ENCODE measurements around the gene RPL26. TPM values are rescaled to one million over a fixed set of nuclear protein-coding genes. Genes with fewer than 3 reads are reported as not detected.
"Not testable (repeated sequence)": the region's sequence is repeated elsewhere in the genome, so short reads cannot be mapped to it uniquely, and the experiment has no call there.

Gene RPL26
- total and polyA plus RNA-seq, 4 donors: 1,055 to 6,952 (median 2,234) TPM

DNA sequence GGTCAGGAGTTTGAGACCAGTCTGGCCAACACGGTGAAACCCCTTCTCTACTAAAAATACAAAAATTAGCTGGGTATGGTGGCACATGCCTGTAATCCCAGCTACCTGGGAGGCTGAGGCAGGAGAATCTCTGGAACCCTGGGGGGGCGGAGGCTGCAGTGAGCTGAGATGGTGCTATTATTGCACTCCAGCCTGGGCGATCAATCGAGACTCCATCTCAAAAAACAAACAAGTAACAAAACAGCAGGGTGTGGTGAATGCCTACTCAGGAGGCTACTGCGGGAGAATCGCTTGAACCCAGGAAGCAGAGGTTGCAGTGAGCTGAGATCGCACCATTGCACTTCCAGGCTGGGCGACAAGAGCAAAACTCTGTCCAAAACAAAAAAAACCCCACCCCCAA is 4.9 kb downstream of the RPL26 start:
- H3K36me3 ChIP-seq (ENCODE audit: control insufficient read depth in 1 of 2, insufficient read depth in 2 of 2, low read length in 1 of 2); H3K9me3 ChIP-seq (ENCODE audit: control insufficient read depth, low read length); H3K4me1 ChIP-seq (ENCODE audit: control insufficient read depth in 1 of 2, insufficient read depth in 2 of 2, low read length in 2 of 2); DNase-seq; H3K4me3 ChIP-seq (ENCODE audit: low read length in 2 of 2); intact Hi-C loops (cut with DNase I); ATAC-seq (ENCODE audit: low FRiP score); H3K27ac ChIP-seq (ENCODE audit: low read depth in 1 of 2, low read length in 2 of 2); H3K27me3 ChIP-seq (ENCODE audit: control insufficient read depth in 1 of 2, insufficient read depth in 2 of 2, low read length in 1 of 2): not testable (repeated sequence)
- 75 to 82% methylated on average over 8 of the region's 8 CpGs for WGBS, 2 donors

DNA sequence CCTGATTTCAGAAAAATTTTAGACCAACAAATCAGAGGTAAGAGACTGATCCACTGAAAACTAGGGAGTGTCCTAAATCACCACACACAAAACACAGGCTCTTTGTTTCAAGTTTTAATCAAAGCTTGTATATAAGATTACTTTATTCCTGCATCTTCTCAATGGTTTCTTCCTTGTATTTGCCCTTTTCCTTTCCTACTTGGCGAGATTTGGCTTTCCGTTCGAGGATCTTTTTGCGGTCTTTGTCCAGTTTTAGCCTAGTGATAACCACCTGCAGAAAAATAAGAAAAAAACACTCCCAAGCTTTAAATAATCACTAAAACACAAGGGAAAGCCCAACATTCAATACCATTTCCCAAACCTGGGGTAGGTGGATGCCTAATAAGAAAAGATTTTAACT is 5.6 kb downstream of the RPL26 start:
- intact Hi-C loops (cut with DNase I): no loop called here
- WGBS, 2 donors: 89 to 91% methylated on average over 4 of the region's 4 CpGs
- peaks cover 0 to 2% of the 10 kb centered on the region in 2 donors for H3K4me1 ChIP-seq (ENCODE audit: control insufficient read depth in 1 of 2, insufficient read depth in 2 of 2, low read length in 2 of 2)
- no peak overlapping the region for H3K4me3 ChIP-seq (ENCODE audit: low read length in 2 of 2)
- no peak for ATAC-seq (ENCODE audit: low FRiP score)
- H3K36me3 ChIP-seq (ENCODE audit: control insufficient read depth in 1 of 2, insufficient read depth in 2 of 2, low read length in 1 of 2): peaks cover 0 to 8% of the 10 kb centered on the region in 2 donors
- no peaks in the 10 kb centered on the region for H3K27me3 ChIP-seq (ENCODE audit: control insufficient read depth in 1 of 2, insufficient read depth in 2 of 2, low read length in 1 of 2)
- no peak overlapping the region for H3K27ac ChIP-seq (ENCODE audit: low read depth in 1 of 2, low read length in 2 of 2)
- H3K9me3 ChIP-seq (ENCODE audit: control insufficient read depth, low read length): no peaks in the 10 kb centered on the region
- DNase-seq: no peak

DNA sequence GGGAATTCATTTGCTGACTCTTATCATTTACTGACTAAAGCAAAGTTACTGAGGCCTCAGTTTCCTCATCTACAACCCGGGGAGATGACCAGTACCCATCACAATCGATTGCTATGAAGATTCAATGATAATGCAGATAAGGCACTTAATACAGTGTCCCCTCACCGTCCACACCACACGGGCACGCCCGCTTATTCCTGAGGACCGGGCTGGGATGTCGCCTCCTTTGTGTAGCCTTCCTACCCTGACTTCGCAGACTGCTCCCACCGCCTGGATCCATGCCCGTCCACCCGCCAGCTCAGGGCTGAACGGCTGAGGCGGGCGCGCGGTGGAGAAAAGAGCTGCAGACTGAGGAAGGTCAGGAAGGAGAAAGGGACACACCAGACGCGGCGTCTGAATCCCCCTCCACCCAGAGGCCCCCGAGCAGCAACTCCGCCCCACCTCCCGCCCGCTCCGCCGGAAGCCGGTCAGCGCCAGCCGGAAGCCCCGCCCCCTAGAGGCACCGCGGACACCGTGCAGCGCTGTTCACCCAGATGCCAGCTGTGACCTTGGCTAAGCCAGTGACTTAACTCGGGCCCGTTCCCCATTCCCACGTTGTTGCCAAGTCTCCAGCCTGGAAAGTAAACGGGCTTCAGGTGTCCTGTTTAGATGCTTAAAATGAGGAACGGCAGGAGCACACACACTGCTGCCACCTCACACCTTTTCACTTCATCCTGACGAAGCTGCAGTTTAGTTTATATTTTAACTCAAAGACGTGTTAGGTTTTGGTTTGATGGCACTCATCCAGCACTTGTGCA is 6.5 kb downstream of the RPL26 start, which contains the start of gene KRABD2:
Gene KRABD2 (minus strand): TSS at position 434 of the 797 bp plus-strand sequence.
- Histone ChIP-seq H3K4me1 (ENCODE audit: control insufficient read depth in 1 of 2, insufficient read depth in 2 of 2, low read length in 2 of 2) (peaks cover 0 to 2% of the 10 kb centered on the region in 2 donors), H3K4me3 (ENCODE audit: low read length in 2 of 2) (peak within 1 kb of the TSS; percentile 55 to 68), H3K9me3 (ENCODE audit: control insufficient read depth, low read length) (no peaks in the 10 kb centered on the region), H3K27me3 (ENCODE audit: control insufficient read depth in 1 of 2, insufficient read depth in 2 of 2, low read length in 1 of 2) (no peaks in the 10 kb centered on the region), H3K27ac (ENCODE audit: low read depth in 1 of 2, low read length in 2 of 2) (peak within 1 kb of the TSS in 1 of 2 donors; percentile 55), H3K36me3 (ENCODE audit: control insufficient read depth in 1 of 2, insufficient read depth in 2 of 2, low read length in 1 of 2) (peaks cover 0 to 8% of the 10 kb centered on the region in 2 donors)
- DNase-seq (peak; percentile 94 to 98), ATAC-seq (ENCODE audit: low FRiP score) (peak; percentile 98)
- 0 to 1% methylated on average over 41 of the region's 41 CpGs for WGBS, 2 donors
- intact Hi-C loops (cut with DNase I): no loop called here

DNA sequence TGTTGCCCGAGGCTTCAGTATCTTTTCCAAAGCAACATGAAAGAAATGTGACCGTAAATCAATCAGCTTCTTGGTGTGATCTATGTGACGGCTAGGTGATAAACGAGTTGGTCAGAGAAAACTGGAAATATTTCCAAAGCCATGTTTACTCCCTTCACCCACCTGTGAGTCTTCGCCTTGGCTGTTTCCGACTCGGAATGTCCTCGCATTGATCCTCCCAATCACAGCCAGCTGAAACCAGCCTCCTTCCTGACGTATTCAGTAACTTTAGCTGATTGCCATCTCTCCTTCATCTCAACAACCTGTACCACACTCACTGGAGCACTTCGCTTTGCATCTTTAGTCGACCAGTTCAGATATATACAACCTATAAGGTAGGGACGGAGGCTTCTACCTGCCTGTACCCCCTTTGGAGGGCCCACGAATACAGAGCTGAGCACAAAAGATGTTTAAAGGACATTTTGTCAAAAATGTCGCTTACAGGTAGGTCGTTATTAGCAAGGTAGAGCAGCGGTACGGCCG is 7.2 kb downstream of the RPL26 start:
- ATAC-seq (ENCODE audit: low FRiP score) (no peak), DNase-seq (no peak)
- 19 to 23% methylated on average over 18 of the region's 18 CpGs for WGBS, 2 donors
- no peak overlapping the region for H3K27ac ChIP-seq (ENCODE audit: low read depth in 1 of 2, low read length in 2 of 2)
- H3K4me1 ChIP-seq (ENCODE audit: control insufficient read depth in 1 of 2, insufficient read depth in 2 of 2, low read length in 2 of 2): peaks cover 0 to 2% of the 10 kb centered on the region in 2 donors
- H3K36me3 ChIP-seq (ENCODE audit: control insufficient read depth in 1 of 2, insufficient read depth in 2 of 2, low read length in 1 of 2): peaks cover 0 to 8% of the 10 kb centered on the region in 2 donors
- H3K4me3 ChIP-seq (ENCODE audit: low read length in 2 of 2): peak overlapping the region; percentile 55 to 68
- no peaks in the 10 kb centered on the region for H3K9me3 ChIP-seq (ENCODE audit: control insufficient read depth, low read length)
- intact Hi-C loops (cut with DNase I): no loop called here
- H3K27me3 ChIP-seq (ENCODE audit: control insufficient read depth in 1 of 2, insufficient read depth in 2 of 2, low read length in 1 of 2): no peaks in the 10 kb centered on the region

DNA sequence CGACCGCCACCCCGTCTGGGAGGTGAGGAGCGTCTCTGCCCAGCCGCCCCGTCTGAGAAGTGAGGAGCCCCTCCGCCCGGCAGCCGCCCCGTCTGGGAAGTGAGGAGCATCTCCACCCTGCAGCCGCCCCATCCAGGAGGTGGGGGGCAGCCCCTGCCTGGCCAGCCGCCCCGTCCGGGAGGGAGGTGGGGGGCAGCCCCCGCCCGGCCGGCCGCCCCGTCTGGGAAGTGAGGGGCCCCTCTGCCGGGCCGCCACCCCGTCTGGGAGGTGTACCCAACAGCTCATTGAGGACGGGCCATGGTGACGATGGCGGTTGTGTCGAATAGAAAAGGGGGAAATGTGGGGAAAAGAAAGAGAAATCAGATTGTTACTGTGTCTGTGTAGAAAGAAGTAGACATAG is 9.1 kb downstream of the RPL26 start:
- H3K4me3 ChIP-seq (ENCODE audit: low read length in 2 of 2); intact Hi-C loops (cut with DNase I); ATAC-seq (ENCODE audit: low FRiP score); H3K27ac ChIP-seq (ENCODE audit: low read depth in 1 of 2, low read length in 2 of 2); H3K27me3 ChIP-seq (ENCODE audit: control insufficient read depth in 1 of 2, insufficient read depth in 2 of 2, low read length in 1 of 2); H3K36me3 ChIP-seq (ENCODE audit: control insufficient read depth in 1 of 2, insufficient read depth in 2 of 2, low read length in 1 of 2); H3K9me3 ChIP-seq (ENCODE audit: control insufficient read depth, low read length); DNase-seq; H3K4me1 ChIP-seq (ENCODE audit: control insufficient read depth in 1 of 2, insufficient read depth in 2 of 2, low read length in 2 of 2): not testable (repeated sequence)
- 92 to 94% methylated on average over 23 to 26 of the region's 26 CpGs for WGBS, 2 donors

DNA sequence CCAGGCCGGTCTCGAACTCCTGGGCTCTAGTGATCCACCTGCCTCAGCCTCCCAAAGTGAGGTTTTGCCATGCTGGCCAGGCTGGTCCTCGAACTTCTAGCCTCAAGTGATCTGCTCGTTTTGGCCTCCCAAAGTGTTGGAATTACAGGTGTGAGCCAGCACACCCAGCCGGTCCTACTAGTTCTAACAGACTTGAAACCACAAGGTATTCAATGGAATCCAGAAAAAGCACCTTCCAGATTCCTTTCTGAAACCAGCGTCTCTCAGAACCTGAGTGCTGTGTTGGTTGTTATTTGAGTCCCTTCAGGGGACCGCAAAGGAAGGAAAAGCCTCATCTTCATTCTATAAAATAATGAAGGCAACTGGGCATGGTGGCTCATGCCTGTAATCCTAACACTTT is 10.6 kb downstream of the RPL26 start:
- no peak for DNase-seq
- peaks cover 0 to 2% of the 10 kb centered on the region in 2 donors for H3K4me1 ChIP-seq (ENCODE audit: control insufficient read depth in 1 of 2, insufficient read depth in 2 of 2, low read length in 2 of 2)
- H3K27ac ChIP-seq (ENCODE audit: low read depth in 1 of 2, low read length in 2 of 2): no peak overlapping the region
- no peak for ATAC-seq (ENCODE audit: low FRiP score)
- H3K9me3 ChIP-seq (ENCODE audit: control insufficient read depth, low read length): no peaks in the 10 kb centered on the region
- WGBS, 2 donors: 88 to 94% methylated on average over 7 of the region's 7 CpGs
- no peak overlapping the region for H3K4me3 ChIP-seq (ENCODE audit: low read length in 2 of 2)
- H3K36me3 ChIP-seq (ENCODE audit: control insufficient read depth in 1 of 2, insufficient read depth in 2 of 2, low read length in 1 of 2): peaks cover 3 to 4% of the 10 kb centered on the region in 2 donors
- intact Hi-C loops (cut with DNase I): no loop called here
- no peaks in the 10 kb centered on the region for H3K27me3 ChIP-seq (ENCODE audit: control insufficient read depth in 1 of 2, insufficient read depth in 2 of 2, low read length in 1 of 2)

DNA sequence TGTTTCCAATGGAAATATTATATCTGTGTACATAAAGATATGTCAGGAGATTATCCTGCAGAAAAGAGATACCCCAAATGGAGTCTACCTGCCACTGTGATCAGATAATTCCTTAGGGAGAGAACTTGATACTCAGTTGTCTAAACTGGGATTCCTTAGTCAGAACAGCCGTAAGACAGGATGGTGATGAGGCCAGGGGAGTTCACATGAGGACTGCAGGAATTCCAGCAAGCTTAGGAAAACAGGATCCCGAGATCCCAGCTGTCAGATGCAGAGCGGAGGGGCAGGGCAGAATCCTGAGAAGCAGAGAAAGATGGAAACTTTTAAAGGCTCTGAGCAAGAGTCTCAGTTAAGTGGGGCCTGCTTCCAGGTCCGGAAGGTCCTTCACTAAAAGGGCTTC is 11.2 kb downstream of the RPL26 start:
- intact Hi-C loops (cut with DNase I): no loop called here
- WGBS, 2 donors: 62 to 66% methylated on average over 4 of the region's 4 CpGs
- Histone ChIP-seq H3K36me3 (ENCODE audit: control insufficient read depth in 1 of 2, insufficient read depth in 2 of 2, low read length in 1 of 2) (peaks cover 3 to 4% of the 10 kb centered on the region in 2 donors), H3K9me3 (ENCODE audit: control insufficient read depth, low read length) (no peaks in the 10 kb centered on the region), H3K4me1 (ENCODE audit: control insufficient read depth in 1 of 2, insufficient read depth in 2 of 2, low read length in 2 of 2) (peaks cover 0 to 2% of the 10 kb centered on the region in 2 donors), H3K4me3 (ENCODE audit: low read length in 2 of 2) (no peak overlapping the region), H3K27ac (ENCODE audit: low read depth in 1 of 2, low read length in 2 of 2) (no peak overlapping the region), H3K27me3 (ENCODE audit: control insufficient read depth in 1 of 2, insufficient read depth in 2 of 2, low read length in 1 of 2) (no peaks in the 10 kb centered on the region)
- DNase-seq (no peak), ATAC-seq (ENCODE audit: low FRiP score) (no peak)

DNA sequence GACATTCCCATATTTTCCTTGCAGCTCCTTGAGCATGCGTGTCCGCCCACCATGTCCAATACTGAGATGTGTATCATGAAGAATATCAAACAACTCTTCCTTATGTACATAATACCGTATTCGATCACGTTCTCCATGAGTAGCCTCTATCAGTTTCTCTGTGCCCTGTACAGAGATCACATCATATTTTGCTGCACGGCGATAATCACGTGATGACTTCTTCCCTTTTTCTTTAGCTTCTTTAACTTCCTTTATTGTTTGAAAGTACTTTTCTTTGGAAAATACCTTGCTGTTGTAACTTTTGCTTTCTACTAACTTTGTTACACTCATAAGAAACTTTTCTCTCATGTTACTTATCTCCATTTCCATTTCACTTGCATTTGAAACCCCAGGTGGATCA is 13.0 kb downstream of the RPL26 start:
- intact Hi-C loops (cut with DNase I): no loop called here
- peaks cover 3 to 4% of the 10 kb centered on the region in 2 donors for H3K36me3 ChIP-seq (ENCODE audit: control insufficient read depth in 1 of 2, insufficient read depth in 2 of 2, low read length in 1 of 2)
- no peak overlapping the region for H3K4me3 ChIP-seq (ENCODE audit: low read length in 2 of 2)
- H3K27me3 ChIP-seq (ENCODE audit: control insufficient read depth in 1 of 2, insufficient read depth in 2 of 2, low read length in 1 of 2): no peaks in the 10 kb centered on the region
- WGBS, 2 donors: 96% methylated on average over 8 of the region's 8 CpGs
- H3K9me3 ChIP-seq (ENCODE audit: control insufficient read depth, low read length): no peaks in the 10 kb centered on the region
- H3K27ac ChIP-seq (ENCODE audit: low read depth in 1 of 2, low read length in 2 of 2): no peak overlapping the region
- ATAC-seq (ENCODE audit: low FRiP score): no peak
- no peak for DNase-seq
- no peaks in the 10 kb centered on the region for H3K4me1 ChIP-seq (ENCODE audit: control insufficient read depth in 1 of 2, insufficient read depth in 2 of 2, low read length in 2 of 2)

DNA sequence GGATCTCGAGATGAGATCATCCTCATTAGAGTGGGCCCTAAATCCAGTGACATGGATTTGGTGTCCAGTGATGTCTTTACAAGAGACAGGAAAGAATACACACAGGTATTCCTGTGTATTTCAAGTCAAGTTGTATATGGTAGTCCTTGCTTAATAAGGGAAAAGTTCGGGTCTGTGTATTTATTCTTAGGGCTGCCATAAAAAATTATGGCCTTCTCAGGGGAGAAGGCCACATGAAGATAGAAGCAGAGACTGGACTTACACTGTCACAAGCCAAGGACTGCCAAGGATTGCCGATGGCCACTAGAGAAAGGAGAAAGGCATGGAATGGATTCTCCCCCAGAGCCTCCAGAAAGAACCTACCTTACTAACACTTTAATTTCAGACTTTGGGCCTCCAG is 14.8 kb downstream of the RPL26 start:
- Histone ChIP-seq H3K4me3 (ENCODE audit: low read length in 2 of 2) (no peak overlapping the region), H3K4me1 (ENCODE audit: control insufficient read depth in 1 of 2, insufficient read depth in 2 of 2, low read length in 2 of 2) (no peaks in the 10 kb centered on the region), H3K36me3 (ENCODE audit: control insufficient read depth in 1 of 2, insufficient read depth in 2 of 2, low read length in 1 of 2) (peaks cover 3 to 4% of the 10 kb centered on the region in 2 donors), H3K9me3 (ENCODE audit: control insufficient read depth, low read length) (no peaks in the 10 kb centered on the region), H3K27ac (ENCODE audit: low read depth in 1 of 2, low read length in 2 of 2) (no peak overlapping the region), H3K27me3 (ENCODE audit: control insufficient read depth in 1 of 2, insufficient read depth in 2 of 2, low read length in 1 of 2) (no peaks in the 10 kb centered on the region)
- ATAC-seq (ENCODE audit: low FRiP score) (no peak), DNase-seq (no peak)
- intact Hi-C loops (cut with DNase I): no loop called here
- WGBS, 2 donors: 90 to 92% methylated on average over 3 of the region's 3 CpGs

Data from aorta (tissue), 5 donors.